ENCODE results near the gene GADD45A. TPM values are rescaled to one million over a fixed set of nuclear protein-coding genes. Genes with fewer than 3 reads are reported as not detected.

Gene GADD45A
- total and polyA plus RNA-seq, 9 of the 15 experiments (the other 6 are each of a cell fraction or from before 2014, with no cell fraction given): 21.3 to 156 (median 62.1) TPM

- TF ChIP-seq ETV6 (IDR thresholded peaks at IDR 0.05; ENCODE audit: borderline replicate concordance in 1 of 2, low read depth in 2 of 2, low read length in 1 of 2) (no peak), ETV6 (CRISPR knock-in tag; IDR thresholded peaks at IDR 0.05; ENCODE audit: borderline replicate concordance) (no peak), PRDM10 (IDR thresholded peaks at IDR 0.05; ENCODE audit: partially characterized antibody) (peak; percentile 5)
These were observed 49.3 kb downstream of the GADD45A start (continued) for GRCh38 chr1:67734323-67734690.

DNA sequence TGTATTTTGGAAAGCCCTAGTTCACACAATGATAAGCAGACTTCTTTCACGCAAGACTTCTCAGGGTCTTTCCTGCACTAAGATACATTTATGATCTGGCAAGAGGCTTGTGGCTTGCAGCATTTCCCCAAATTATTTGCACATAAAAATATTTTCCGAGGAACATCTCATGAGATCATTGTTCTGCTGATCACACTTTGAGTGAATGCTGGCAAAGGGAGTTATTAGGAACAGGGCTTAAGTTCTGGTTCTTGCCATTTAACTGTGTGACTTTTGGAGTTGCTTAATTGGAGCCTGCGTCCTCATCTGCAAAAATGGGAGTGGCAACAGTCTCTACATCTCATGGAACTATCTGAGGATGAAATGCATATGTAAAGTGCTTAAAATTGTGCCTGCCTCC lies 50.2 kb downstream of the GADD45A start:
- FAIRE-seq: no peak
- WGBS (ENCODE audit: insufficient coverage, low coverage, missing lambda C conversion rate): 15% methylated on average over 3 of the region's 3 CpGs
- in situ Hi-C loops (cut with MboI) (loop anchor here (5.0 kb wide), 1 partner anchor 38 kb away; no protein-coding TSS in a partner anchor), intact Hi-C loops (cut with micrococcal nuclease) (no loop called here)
- Histone ChIP-seq H3K27ac (ENCODE audit: extremely low read depth, low read depth, low read length) (peak overlapping the region; percentile 93), H3K4me2 (ENCODE audit: insufficient read depth, low read length) (peak overlapping the region; percentile 84; the same call in 1 of the 2 replicates), H3K4me3 (no peak overlapping the region), H3K27me3 (ENCODE audit: control insufficient read depth in 2 of 2, insufficient read depth in 2 of 2, low read length in 2 of 2) (no peaks in the 10 kb centered on the region), H3K79me2 (ENCODE audit: control insufficient read depth, insufficient read depth, low read length) (no peaks in the 10 kb centered on the region), H3K9ac (ENCODE audit: insufficient read depth in 1 of 2, low read depth in 2 of 2, low read length in 2 of 2) (peak overlapping the region in 1 of 2 experiments; percentile 3; a peak in 1 of 4 replicates), H3K4me1 (replicated peaks in 1 of 2; ENCODE audit: control insufficient read depth in 2 of 2, insufficient read depth in 2 of 2, low read length in 2 of 2) (peaks cover 45 to 79% of the 10 kb centered on the region in 2 experiments), H4K20me1 (replicated peaks; ENCODE audit: control insufficient read depth, insufficient read depth, low read length) (no peaks in the 10 kb centered on the region), H2AFZ (ENCODE audit: low read depth, low read length) (peak overlapping the region; percentile 41; the same call in 1 of the 2 replicates), H3K9me3 (replicated peaks; ENCODE audit: control insufficient read depth, insufficient read depth, low read depth, low read length) (no peaks in the 10 kb centered on the region), H3K36me3 (ENCODE audit: control insufficient read depth, insufficient read depth, low read length) (no peaks in the 10 kb centered on the region; the same call in 2 of the 3 replicates), H3K9me1 (ENCODE audit: control insufficient read depth, insufficient read depth, low read length) (no peaks in the 10 kb centered on the region)
- no TSS peak for BruUV-seq (replicated peaks)
- CTCF ChIA-PET (ENCODE audit: low intra/inter-chr PET ratio): no interaction called here
- no peak for ATAC-seq
- no peak for DNase-seq (ENCODE audit: extremely low read depth in 1 of 4, low spot score in 3 of 4)
- POLR2A ChIA-PET: no interaction called here
- TF ChIP-seq NCOA4 (IDR thresholded peaks at IDR 0.05; ENCODE audit: partially characterized antibody) (no peak), SREBF1 (IDR thresholded peaks at IDR 0.05; ENCODE audit: borderline replicate concordance, low read depth, low read length) (no peak), ZNF232 (CRISPR knock-in tag; IDR thresholded peaks at IDR 0.05) (no peak), PREB (CRISPR knock-in tag; IDR thresholded peaks at IDR 0.05) (no peak), CEBPB (tag; IDR thresholded peaks at IDR 0.05) (peak; percentile 35; the same call in 1 of the 2 replicates), FOS (IDR thresholded peaks at IDR 0.05; ENCODE audit: extremely low read depth, insufficient read length) (no peak), THRAP3 (IDR thresholded peaks at IDR 0.05; ENCODE audit: borderline replicate concordance) (no peak), CEBPG (CRISPR knock-in tag; IDR thresholded peaks at IDR 0.05) (no peak), CEBPG (tag; conservative IDR thresholded peaks at IDR 0.05 in 1 of 2, IDR thresholded peaks at IDR 0.05 in 1 of 2) (0 out of 4 replicates have a peak, but pooled peaks of 1 of the 2 experiments have one; percentile 14)
- TF ChIP-seq, protein P1, sequence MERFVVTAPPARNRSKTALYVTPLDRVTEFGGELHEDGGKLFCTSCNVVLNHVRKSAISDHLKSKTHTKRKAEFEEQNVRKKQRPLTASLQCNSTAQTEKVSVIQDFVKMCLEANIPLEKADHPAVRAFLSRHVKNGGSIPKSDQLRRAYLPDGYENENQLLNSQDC (CRISPR knock-in tag; IDR thresholded peaks at IDR 0.05): no peak
- TF ChIP-seq, protein P2, sequence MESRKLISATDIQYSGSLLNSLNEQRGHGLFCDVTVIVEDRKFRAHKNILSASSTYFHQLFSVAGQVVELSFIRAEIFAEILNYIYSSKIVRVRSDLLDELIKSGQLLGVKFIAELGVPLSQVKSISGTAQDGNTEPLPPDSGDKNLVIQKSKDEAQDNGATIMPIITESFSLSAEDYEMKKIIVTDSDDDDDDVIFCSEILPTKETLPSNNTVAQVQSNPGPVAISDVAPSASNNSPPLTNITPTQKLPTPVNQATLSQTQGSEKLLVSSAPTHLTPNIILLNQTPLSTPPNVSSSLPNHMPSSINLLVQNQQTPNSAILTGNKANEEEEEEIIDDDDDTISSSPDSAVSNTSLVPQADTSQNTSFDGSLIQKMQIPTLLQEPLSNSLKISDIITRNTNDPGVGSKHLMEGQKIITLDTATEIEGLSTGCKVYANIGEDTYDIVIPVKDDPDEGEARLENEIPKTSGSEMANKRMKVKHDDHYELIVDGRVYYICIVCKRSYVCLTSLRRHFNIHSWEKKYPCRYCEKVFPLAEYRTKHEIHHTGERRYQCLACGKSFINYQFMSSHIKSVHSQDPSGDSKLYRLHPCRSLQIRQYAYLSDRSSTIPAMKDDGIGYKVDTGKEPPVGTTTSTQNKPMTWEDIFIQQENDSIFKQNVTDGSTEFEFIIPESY (CRISPR knock-in tag; IDR thresholded peaks at IDR 0.05): no peak
